Amniotic epithelial cell (primary cell): ENCODE measurements around the gene RNF10.
A peak's percentile ranks its signal among the peaks of the same experiment; 100 is the strongest.
"Not testable (repeated sequence)": the region's sequence is repeated elsewhere in the genome, so short reads cannot be mapped to it uniquely, and the experiment has no call there.

Source experiments
- DNase-seq: peaks from one replicate; pipeline ENCODE4 v3.0.0-alpha.2; 2010; ENCODE audit warnings: low read depth

RNF10 gene

GRCh38 chr12:120534203-120534702 lies at the start of gene RNF10:
Gene RNF10 (plus strand): TSS chr12:120534356. CDS start chr12:120534812, 456 bp downstream.
- peak; percentile 83 for DNase-seq

- DNase-seq, result no peak
These were observed 47.9 kb upstream of the RNF10 start for GRCh38 chr12:120485961-120486881.

- DNase-seq, result peak; percentile 54
These were observed 46.6 kb upstream of the RNF10 start for GRCh38 chr12:120487552-120487951.

- peak; percentile 53 for DNase-seq
These were observed 46.0 kb upstream of the RNF10 start for GRCh38 chr12:120488057-120488640.

GRCh38 chr12:120489018-120489417 lies 45.1 kb upstream of the RNF10 start:
- DNase-seq, result no peak

- no peak for DNase-seq
These were observed 43.8 kb upstream of the RNF10 start for GRCh38 chr12:120490325-120490724.

GRCh38 chr12:120490833-120491512 lies 43.2 kb upstream of the RNF10 start:
- no peak for DNase-seq

- no peak for DNase-seq
These were observed 38.9 kb upstream of the RNF10 start for GRCh38 chr12:120495186-120495730.

GRCh38 chr12:120495731-120496412 lies 38.3 kb upstream of the RNF10 start, which contains the start of gene DYNLL1:
Gene DYNLL1 (plus strand): TSS chr12:120496113. CDS start chr12:120496422, 309 bp downstream.
- DNase-seq, result peak; percentile 91

GRCh38 chr12:120496413-120497340 lies 37.5 kb upstream of the RNF10 start:
- DNase-seq, result peak; percentile 63

- no peak for DNase-seq
These were observed 36.5 kb upstream of the RNF10 start for GRCh38 chr12:120497524-120498150.

GRCh38 chr12:120498870-120499515 lies 35.2 kb upstream of the RNF10 start:
- DNase-seq, result no peak

- no peak for DNase-seq
These were observed 33.6 kb upstream of the RNF10 start for GRCh38 chr12:120500581-120500980.

GRCh38 chr12:120504587-120504986 lies 29.6 kb upstream of the RNF10 start:
- no peak for DNase-seq

- DNase-seq, result no peak
These were observed 25.6 kb upstream of the RNF10 start for GRCh38 chr12:120508537-120508936.

GRCh38 chr12:120514002-120514401 lies 20.2 kb upstream of the RNF10 start:
- DNase-seq, result no peak

GRCh38 chr12:120515496-120515895 lies 18.7 kb upstream of the RNF10 start:
- no peak for DNase-seq

GRCh38 chr12:120519324-120519723 lies 14.8 kb upstream of the RNF10 start:
- DNase-seq, result not testable (repeated sequence)

GRCh38 chr12:120522568-120522967 lies 11.6 kb upstream of the RNF10 start:
- no peak for DNase-seq
